ENCODE results near the gene RBM5. TPM values are rescaled to one million over a fixed set of nuclear protein-coding genes. Genes with fewer than 3 reads are reported as not detected.

Gene RBM5
- total RNA-seq, 4 donors from 2014 or later, result 78.0 to 161 (median 95.8) TPM

- intact Hi-C loops (cut with DNase I), result no loop called here
- no peaks in the 10 kb centered on the region for H3K27me3 ChIP-seq
- 77% methylated on average over 2 of the region's 2 CpGs for whole genome bisulfite sequencing
Measured at GRCh38 chr3:50147447-50147846, 58.7 kb downstream of the RBM5 start.

GRCh38 chr3:50147861-50148260 is 59.1 kb downstream of the RBM5 start:
- no peak for DNase-seq (ENCODE audit: extremely low spot score)

More at GRCh38 chr3:50147447-50147846, 58.7 kb downstream of the RBM5 start:
- H3K4me1 ChIP-seq, result no peaks in the 10 kb centered on the region
- TF ChIP-seq POLR2AphosphoS5 (IDR thresholded peaks at IDR 0.05) (no peak), EP300 (IDR thresholded peaks at IDR 0.05) (no peak), POLR2A (IDR thresholded peaks at IDR 0.05; ENCODE audit: low read depth) (no peak), CTCF (IDR thresholded peaks at IDR 0.05) (no peak)
- no peak overlapping the region for H3K27ac ChIP-seq (replicated peaks in 1 of 4)
- no peak overlapping the region for H3K4me3 ChIP-seq
- DNase-seq (ENCODE audit: extremely low spot score), result no peak
- H3K36me3 ChIP-seq, result no peaks in the 10 kb centered on the region
- H3K9me3 ChIP-seq, result no peaks in the 10 kb centered on the region

GRCh38 chr3:50150404-50150750 is 61.7 kb downstream of the RBM5 start:
- Histone ChIP-seq H3K4me3 (no peak overlapping the region), H3K9me3 (no peaks in the 10 kb centered on the region), H3K4me1 (peaks cover 3 to 14% (median 9%) of the 10 kb centered on the region in 4 donors), H3K27me3 (no peaks in the 10 kb centered on the region), H3K36me3 (no peaks in the 10 kb centered on the region), H3K27ac (replicated peaks in 1 of 4) (no peak overlapping the region)
- intact Hi-C loops (cut with DNase I), result no loop called here
- TF ChIP-seq EP300 (IDR thresholded peaks at IDR 0.05) (no peak), CTCF (IDR thresholded peaks at IDR 0.05) (no peak), POLR2A (IDR thresholded peaks at IDR 0.05; ENCODE audit: low read depth) (no peak), POLR2AphosphoS5 (IDR thresholded peaks at IDR 0.05) (no peak)
- DNase-seq (ENCODE audit: extremely low spot score), result no peak
- WGBS, result 100% methylated on average over 1 of the region's 1 CpG

More at GRCh38 chr3:50147861-50148260, 59.1 kb downstream of the RBM5 start:
- intact Hi-C loops (cut with DNase I), result no loop called here
- H3K27me3 ChIP-seq, result no peaks in the 10 kb centered on the region
- H3K27ac ChIP-seq (replicated peaks in 1 of 4), result no peak overlapping the region
- H3K36me3 ChIP-seq, result no peaks in the 10 kb centered on the region
- no peak overlapping the region for H3K4me3 ChIP-seq
- TF ChIP-seq POLR2A (IDR thresholded peaks at IDR 0.05; ENCODE audit: low read depth) (no peak), CTCF (IDR thresholded peaks at IDR 0.05) (no peak), EP300 (IDR thresholded peaks at IDR 0.05) (no peak), POLR2AphosphoS5 (IDR thresholded peaks at IDR 0.05) (no peak)
- 59% methylated on average over 4 of the region's 6 CpGs for WGBS
- no peaks in the 10 kb centered on the region for H3K4me1 ChIP-seq
- H3K9me3 ChIP-seq, result no peaks in the 10 kb centered on the region

- Histone ChIP-seq H3K4me1 (peaks cover 10 to 21% (median 16%) of the 10 kb centered on the region in 4 donors), H3K4me3 (no peak overlapping the region), H3K9me3 (no peaks in the 10 kb centered on the region), H3K27me3 (peaks cover 0 to 7% (median 5%) of the 10 kb centered on the region in 4 donors), H3K36me3 (no peaks in the 10 kb centered on the region), H3K27ac (replicated peaks in 1 of 4) (no peak overlapping the region)
- DNase-seq (ENCODE audit: extremely low spot score), result no peak
- intact Hi-C loops (cut with DNase I), result no loop called here
- no peak for TF ChIP-seq EP300 (IDR thresholded peaks at IDR 0.05)
- no peak for TF ChIP-seq POLR2A (IDR thresholded peaks at IDR 0.05; ENCODE audit: low read depth)
- no peak for TF ChIP-seq CTCF (IDR thresholded peaks at IDR 0.05)
- no peak for TF ChIP-seq POLR2AphosphoS5 (IDR thresholded peaks at IDR 0.05)
- WGBS, result 88% methylated on average over 11 of the region's 18 CpGs
Measured at GRCh38 chr3:50150863-50151686, 62.4 kb downstream of the RBM5 start.

Data from esophagus muscularis mucosa (tissue), 4 donors.